Right ventricle myocardium inferior (tissue), 1 donor: ENCODE data around the gene TLN1. TPM values are rescaled to one million over a fixed set of nuclear protein-coding genes. Genes with fewer than 3 reads are reported as not detected.

Source experiments
- ATAC-seq: fragments of 200-7000 bp; cut with Tn5 transposase; one replicate; pipeline ENCODE4 v1.9.1; 2020; ENCODE audit warnings: mild to moderate bottlenecking, moderate library complexity
- DNase-seq: peaks from one replicate; pipeline ENCODE4 v3.0.0; 2021; ENCODE audit errors: missing footprints
- intact Hi-C: fragments of 100-400 bp; cut with DNase I; formaldehyde crosslinking; loops from one replicate; pipeline ENCODE4 v1.11.0; 2022
- total RNA-seq: library from RNA; stranded (reverse); fragmentation: NEBNext Ultra II Directional; extraction: Animal tissue kit (Norgen Biotek cat#: 25700); gene quantifications from one replicate; pipeline ENCODE4 v1.2.1, GENCODE V29; 2021
- donor health status: DM: no; HTN: yes; CAD: no; lungs with severe emphysema.

The TLN1 gene
- total RNA-seq, 1 donor from 2014 or later = 255 TPM

- intact Hi-C loops = no loop called here
- ATAC-seq (no peak), DNase-seq (no peak)
These were observed 51.5 kb downstream of the TLN1 start for GRCh38 chr9:35680331-35681105.

GRCh38 chr9:35679766-35680330 is 52.1 kb downstream of the TLN1 start:
- no peak for DNase-seq
- no peak for ATAC-seq
- intact Hi-C loops = no loop called here

- no peak for ATAC-seq
- intact Hi-C loops = no loop called here
- DNase-seq = no peak
These were observed 52.9 kb downstream of the TLN1 start for GRCh38 chr9:35679091-35679490.

DNA sequence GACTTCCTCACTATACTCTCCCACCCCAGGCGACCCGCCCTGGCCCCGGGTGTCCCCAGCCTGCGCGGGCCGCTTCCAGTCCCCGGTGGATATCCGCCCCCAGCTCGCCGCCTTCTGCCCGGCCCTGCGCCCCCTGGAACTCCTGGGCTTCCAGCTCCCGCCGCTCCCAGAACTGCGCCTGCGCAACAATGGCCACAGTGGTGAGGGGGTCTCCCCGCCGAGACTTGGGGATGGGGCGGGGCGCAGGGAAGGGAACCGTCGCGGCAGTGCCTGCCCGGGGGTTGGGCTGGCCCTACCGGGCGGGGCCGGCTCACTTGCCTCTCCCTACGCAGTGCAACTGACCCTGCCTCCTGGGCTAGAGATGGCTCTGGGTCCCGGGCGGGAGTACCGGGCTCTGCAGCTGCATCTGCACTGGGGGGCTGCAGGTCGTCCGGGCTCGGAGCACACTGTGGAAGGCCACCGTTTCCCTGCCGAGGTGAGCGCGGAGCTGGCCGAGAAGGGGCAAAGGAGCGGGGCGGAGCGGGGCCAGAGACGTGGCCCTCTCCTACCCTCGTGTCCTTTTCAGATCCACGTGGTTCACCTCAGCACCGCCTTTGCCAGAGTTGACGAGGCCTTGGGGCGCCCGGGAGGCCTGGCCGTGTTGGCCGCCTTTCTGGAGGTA is 56.1 kb downstream of the TLN1 start:
- ATAC-seq (peak; percentile 62), DNase-seq (peak; percentile 65)
- intact Hi-C loops = no loop called here

DNA sequence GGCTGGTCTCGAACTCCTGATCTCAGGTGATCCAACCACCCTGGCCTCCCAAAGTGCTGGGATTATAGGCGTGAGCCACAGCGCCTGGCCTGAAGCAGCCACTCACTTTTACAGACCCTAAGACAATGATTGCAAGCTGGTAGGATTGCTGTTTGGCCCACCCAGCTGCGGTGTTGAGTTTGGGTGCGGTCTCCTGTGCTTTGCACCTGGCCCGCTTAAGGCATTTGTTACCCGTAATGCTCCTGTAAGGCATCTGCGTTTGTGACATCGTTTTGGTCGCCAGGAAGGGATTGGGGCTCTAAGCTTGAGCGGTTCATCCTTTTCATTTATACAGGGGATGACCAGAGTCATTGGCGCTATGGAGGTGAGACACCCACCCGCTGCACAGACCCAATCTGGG is 56.8 kb downstream of the TLN1 start:
- DNase-seq = no peak
- ATAC-seq = peak; percentile 2
- intact Hi-C loops = no loop called here

GRCh38 chr9:35674025-35674361 is 58.0 kb downstream of the TLN1 start:
- intact Hi-C loops = no loop called here

DNA sequence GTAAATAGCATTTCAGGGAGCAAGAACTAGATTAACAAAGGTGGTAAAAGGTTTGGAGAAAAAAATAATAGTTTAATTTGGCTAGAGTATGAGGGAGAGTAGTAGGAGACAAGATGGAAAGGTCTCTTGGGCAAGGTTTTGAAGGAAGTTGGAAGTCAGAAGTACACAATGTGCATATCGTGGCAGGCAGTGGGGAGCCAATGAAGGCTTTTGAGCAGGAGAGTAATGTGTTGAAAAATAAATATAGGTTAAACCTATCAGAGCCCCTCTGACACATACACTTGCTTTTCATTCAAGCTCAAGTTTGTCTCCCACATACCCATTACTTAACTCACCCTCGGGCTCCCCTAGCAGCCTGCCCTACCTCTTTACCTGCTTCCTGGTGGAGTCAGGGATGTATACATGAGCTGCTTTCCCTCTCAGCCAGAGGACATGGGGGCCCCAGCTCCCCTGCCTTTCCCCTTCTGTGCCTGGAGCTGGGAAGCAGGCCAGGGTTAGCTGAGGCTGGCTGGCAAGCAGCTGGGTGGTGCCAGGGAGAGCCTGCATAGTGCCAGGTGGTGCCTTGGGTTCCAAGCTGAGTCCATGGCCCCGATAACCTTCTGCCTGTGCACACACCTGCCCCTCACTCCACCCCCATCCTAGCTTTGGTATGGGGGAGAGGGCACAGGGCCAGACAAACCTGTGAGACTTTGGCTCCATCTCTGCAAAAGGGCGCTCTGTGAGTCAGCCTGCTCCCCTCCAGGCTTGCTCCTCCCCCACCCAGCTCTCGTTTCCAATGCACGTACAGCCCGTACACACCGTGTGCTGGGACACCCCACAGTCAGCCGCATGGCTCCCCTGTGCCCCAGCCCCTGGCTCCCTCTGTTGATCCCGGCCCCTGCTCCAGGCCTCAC is 58.6 kb downstream of the TLN1 start, which contains the start of gene CA9:
Gene CA9, plus strand, starts transcription at position 797 of the 893 bp plus-strand sequence. Its CDS starts 32 bp downstream, at position 829.
- intact Hi-C loops = no loop called here
- ATAC-seq (peak; percentile 79), DNase-seq (no peak)

More at GRCh38 chr9:35674025-35674361, 58.0 kb downstream of the TLN1 start:
- no peak for DNase-seq
- ATAC-seq = no peak

DNA sequence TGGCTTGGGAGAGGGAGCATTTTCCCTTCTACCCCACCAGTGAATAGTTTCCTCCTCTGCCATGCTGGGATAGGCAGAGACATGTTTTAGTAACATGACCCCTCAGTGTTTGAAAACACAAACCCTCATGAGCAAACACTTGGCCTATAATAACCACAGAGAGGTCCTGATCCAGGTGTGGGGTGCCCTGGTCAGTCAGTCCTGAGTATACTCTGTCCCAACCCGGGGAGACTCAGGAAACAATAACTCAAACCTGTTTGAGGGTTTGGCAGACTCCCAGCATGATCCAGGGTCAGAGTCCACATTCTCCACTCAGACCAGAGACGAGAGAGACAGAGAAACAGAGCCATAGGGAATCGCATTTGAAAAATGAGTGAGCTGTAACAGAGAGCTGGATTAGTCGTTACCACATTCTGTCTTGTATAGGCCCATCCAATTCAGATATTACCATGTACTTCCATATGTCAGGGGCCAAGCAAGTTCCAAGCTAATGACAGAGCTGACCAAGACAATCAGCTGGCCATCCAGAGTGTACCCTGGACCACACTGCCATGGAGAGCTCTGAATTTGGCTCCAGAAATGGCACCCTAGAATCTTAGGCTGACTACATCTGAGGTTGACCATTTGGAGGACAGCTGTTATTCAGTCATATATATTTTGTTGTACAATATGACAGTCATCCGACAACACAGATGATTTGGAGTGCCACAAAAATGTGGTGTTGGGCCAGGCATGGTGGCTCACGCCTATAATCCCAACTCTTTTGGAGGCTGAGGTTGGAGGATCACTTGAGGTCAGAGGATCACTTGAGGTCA is 62.5 kb downstream of the TLN1 start:
- ATAC-seq = no peak
- DNase-seq = no peak
- intact Hi-C loops = no loop called here

GRCh38 chr9:35667939-35668338 is 64.1 kb downstream of the TLN1 start:
- ATAC-seq (no peak), DNase-seq (no peak)
- intact Hi-C loops = no loop called here

DNA sequence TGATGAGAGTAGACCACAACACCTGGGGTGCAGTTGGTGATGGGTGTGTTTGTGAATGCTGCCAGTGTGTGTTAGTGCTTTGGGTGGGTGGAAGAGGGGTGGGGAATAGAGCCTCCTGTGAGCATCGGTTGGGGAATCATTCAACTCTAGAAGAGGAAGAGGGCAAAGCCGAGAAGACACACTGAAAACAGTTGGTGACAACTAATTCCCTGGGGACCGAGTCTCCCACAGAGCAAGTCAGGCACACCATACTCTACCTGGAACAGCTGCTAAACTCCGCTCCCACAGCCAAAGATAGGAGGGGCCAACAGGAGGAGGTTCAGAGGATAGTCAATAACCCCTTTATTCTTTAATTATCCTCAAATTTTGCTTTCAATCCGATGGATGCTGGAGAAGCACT is 65.4 kb downstream of the TLN1 start:
- no peak for ATAC-seq
- intact Hi-C loops = no loop called here

DNA sequence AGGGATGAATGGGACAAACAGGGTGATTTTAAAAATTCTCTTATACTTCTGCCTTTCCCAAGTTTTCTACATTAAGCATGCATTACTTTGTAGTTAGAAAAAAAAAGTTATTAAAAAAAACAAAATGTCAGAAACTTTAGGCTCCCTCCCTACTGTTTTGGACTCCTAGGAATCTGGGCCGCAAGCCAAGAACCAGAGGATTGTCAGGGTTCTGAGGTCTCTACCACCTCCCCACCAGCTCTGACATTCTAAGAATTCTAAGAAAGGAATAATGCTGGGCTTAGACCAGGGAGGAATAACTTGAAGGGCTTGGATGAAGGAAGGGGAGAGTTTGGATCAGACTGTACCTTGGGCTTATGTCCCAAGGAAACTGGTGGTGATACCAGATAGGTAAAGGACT is 66.0 kb downstream of the TLN1 start:
- intact Hi-C loops = no loop called here
- ATAC-seq (no peak), DNase-seq (no peak)

More for the DNA sequence above, 65.4 kb downstream of the TLN1 start:
- no peak for DNase-seq

GRCh38 chr9:35665471-35665818 is 66.5 kb downstream of the TLN1 start:
- intact Hi-C loops = no loop called here
- ATAC-seq = no peak
- DNase-seq = no peak

GRCh38 chr9:35664531-35665470 is 67.2 kb downstream of the TLN1 start, which contains the start of gene ARHGEF39:
Gene ARHGEF39, minus strand, starts transcription at chr9:35665195. Its CDS starts 26 bp downstream, at chr9:35665169.
- peak; percentile 92 for ATAC-seq
- intact Hi-C loops = no loop called here
- peak; percentile 90 for DNase-seq

- intact Hi-C loops = no loop called here
- no peak for DNase-seq
- no peak for ATAC-seq
These were observed 69.6 kb downstream of the TLN1 start for GRCh38 chr9:35662437-35662836.

DNA sequence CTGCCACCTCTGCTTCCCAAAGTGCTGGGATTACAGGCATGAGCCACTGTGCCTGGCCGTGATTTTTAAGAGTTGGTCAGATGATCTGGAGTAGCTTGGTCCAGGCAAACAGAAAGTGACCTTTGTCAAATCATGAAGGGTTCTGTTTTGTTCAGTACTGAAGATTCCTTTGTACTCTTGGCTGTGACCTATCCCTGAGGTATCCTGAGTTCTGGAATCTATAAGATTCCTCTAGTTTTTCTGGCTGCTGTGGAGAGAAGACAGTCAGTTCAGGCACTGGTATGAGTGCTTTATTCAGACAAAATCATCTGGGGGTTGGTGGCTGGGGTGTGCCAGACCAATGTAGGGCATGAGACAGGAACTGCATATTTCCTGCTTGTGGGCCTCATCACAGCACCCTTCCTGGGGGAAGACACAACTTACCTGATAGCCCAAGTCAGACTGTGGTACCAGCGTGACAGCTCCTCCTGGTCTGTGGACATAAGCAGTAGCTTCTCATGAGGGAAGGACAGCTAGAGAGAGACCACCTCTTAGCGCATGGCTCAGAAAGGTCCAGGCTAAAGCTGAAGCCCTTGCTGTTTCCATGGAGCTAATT is 70.1 kb downstream of the TLN1 start:
- ATAC-seq = no peak
- intact Hi-C loops = loop anchor here (2.0 kb wide), 1 partner anchor 29 kb away; no protein-coding TSS in a partner anchor
- no peak for DNase-seq

DNA sequence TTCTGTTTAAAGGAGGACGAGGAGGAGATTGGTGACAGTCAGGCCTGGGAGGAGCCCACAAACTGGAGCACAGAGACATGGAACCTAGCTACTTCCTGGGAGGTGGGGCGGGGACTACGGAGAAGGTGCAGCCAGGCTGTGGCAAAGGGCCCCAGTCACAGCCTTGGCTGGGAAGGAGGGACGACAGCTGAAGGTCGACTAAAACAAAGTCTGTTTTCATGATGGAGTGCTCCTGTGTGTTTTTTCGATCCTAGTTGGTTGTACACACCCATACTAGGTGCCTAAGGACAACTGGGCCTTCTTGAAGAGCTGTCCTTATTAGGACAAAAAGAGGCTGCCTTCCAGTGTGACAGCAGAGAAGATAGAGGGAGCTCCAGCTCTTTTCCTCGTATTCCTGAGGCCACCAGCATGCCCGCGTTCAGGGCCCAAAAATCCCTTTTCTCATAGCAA is 71.0 kb downstream of the TLN1 start:
- intact Hi-C loops = loop anchor here (2.0 kb wide), 1 partner anchor 30 kb away; no protein-coding TSS in a partner anchor

DNA sequence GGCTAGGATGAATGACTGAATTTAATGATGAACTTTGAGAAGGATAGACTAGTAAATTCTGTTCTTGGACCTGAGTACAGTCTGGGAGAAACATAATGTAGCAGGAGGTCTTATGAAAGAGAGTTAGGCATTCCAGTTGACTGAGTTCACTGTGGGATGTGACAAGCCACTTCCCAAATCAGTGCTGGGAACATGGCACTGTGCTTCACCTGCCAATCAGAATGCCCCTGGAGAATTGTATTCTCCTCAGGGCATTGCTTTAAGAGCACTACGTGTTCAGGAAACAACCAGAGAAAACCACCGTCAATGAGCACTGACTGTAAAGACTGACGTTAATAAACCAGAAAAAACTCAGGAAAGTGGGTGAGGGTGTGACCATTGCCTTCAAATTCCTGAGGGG is 72.7 kb downstream of the TLN1 start:
- DNase-seq = no peak
- peak; percentile 2 for ATAC-seq
- intact Hi-C loops = loop anchor here (2.0 to 5.0 kb wide), 3 partner anchors 55 to 168 kb away; partner anchors contain the start of genes FAM221B, TESK1 and TMEM8B

More for the DNA sequence above, 71.0 kb downstream of the TLN1 start:
- DNase-seq = no peak
- ATAC-seq = no peak
